SK-N-SH treated with all-trans-retinoic acid at 6 μM for 48 hours (cell line): Measurements from ENCODE around the gene DAB2IP.
A peak's percentile ranks its signal among the peaks of the same experiment; 100 is the strongest.

Source experiments
- ATAC-seq: fragments of 200-7000 bp; cut with Tn5 transposase; 3 replicates; pipeline ENCODE4 v1.9.1; 2020; ENCODE audit warnings: mild to moderate bottlenecking, moderate library complexity
- ARNTL ChIP-seq: fragments of 450-650 bp; formaldehyde crosslinking; IDR thresholded peaks from 2 replicates; pipeline ENCODE4 v1.5.0; 2020; ENCODE audit warnings: low read depth, mild to moderate bottlenecking, moderate library complexity, borderline replicate concordance
- BACH2 ChIP-seq: fragments of 250-450 bp; sonication (Bioruptor Pico); IDR thresholded peaks from 2 replicates; pipeline ENCODE4 v1.9.0; 2021; ENCODE audit warnings: mild to moderate bottlenecking, borderline replicate concordance
- CSDC2 ChIP-seq: fragments of 250-450 bp; sonication (Bioruptor Pico); IDR thresholded peaks from 2 replicates; pipeline ENCODE4 v1.5.0; 2020; ENCODE audit warnings: mild to moderate bottlenecking, moderate library complexity
- ESRRG ChIP-seq: fragments of 250-450 bp; sonication (Bioruptor Pico); IDR thresholded peaks from 2 replicates; pipeline ENCODE4 v1.6.1; 2021; ENCODE audit warnings: mild to moderate bottlenecking
- GLIS3 ChIP-seq: fragments of 250-450 bp; sonication (Bioruptor Pico); IDR thresholded peaks from 2 replicates; pipeline ENCODE4 v1.5.0; 2020; ENCODE audit warnings: mild to moderate bottlenecking, moderate library complexity
- ISL1 ChIP-seq: fragments of 250-450 bp; sonication (Bioruptor Pico); IDR thresholded peaks from 2 replicates; pipeline ENCODE4 v2.1.2; 2022; ENCODE audit warnings: mild to moderate bottlenecking, moderate library complexity
- OSR1 ChIP-seq: fragments of 250-450 bp; sonication (Bioruptor Pico); IDR thresholded peaks from 2 replicates; pipeline ENCODE4 v1.8.0; 2022; ENCODE audit warnings: moderate library complexity, mild to moderate bottlenecking, inconsistent platforms
- RARB ChIP-seq: fragments of 250-450 bp; sonication (Bioruptor Pico); IDR thresholded peaks from 2 replicates; pipeline ENCODE4 v1.8.0; 2021; ENCODE audit warnings: mild to moderate bottlenecking, moderate library complexity
- SNAI2 ChIP-seq: fragments of 250-450 bp; sonication (Bioruptor Pico); IDR thresholded peaks from 2 replicates; pipeline ENCODE4 v1.5.0; 2020; ENCODE audit warnings: mild to moderate bottlenecking, moderate library complexity
- TCF4 ChIP-seq: fragments of 250-450 bp; sonication (Bioruptor Pico); IDR thresholded peaks from 2 replicates; pipeline ENCODE4 v1.8.0; 2021; ENCODE audit warnings: mild to moderate bottlenecking, moderate library complexity, borderline replicate concordance
- TOX ChIP-seq: fragments of 250-450 bp; sonication (Bioruptor Pico); IDR thresholded peaks from 2 replicates; pipeline ENCODE4 v1.8.0; 2021; ENCODE audit warnings: mild to moderate bottlenecking, moderate library complexity, borderline replicate concordance
- ZC3H10 ChIP-seq: fragments of 250-450 bp; sonication (Bioruptor Pico); IDR thresholded peaks from 2 replicates; pipeline ENCODE4 v1.5.1; 2021; ENCODE audit warnings: mild to moderate bottlenecking, moderate library complexity
- ZFP3 ChIP-seq: fragments of 250-450 bp; sonication (Bioruptor Pico); IDR thresholded peaks from 2 replicates; pipeline ENCODE4 v1.5.0; 2020; ENCODE audit warnings: mild to moderate bottlenecking, moderate library complexity
- ZFP30 ChIP-seq: fragments of 450-650 bp; formaldehyde crosslinking; IDR thresholded peaks from 2 replicates; pipeline ENCODE4 v1.5.0; 2022; ENCODE audit warnings: mild to moderate bottlenecking, moderate library complexity
- ZNF565 ChIP-seq: fragments of 450-650 bp; formaldehyde crosslinking; conservative IDR thresholded peaks from 2 replicates; pipeline ENCODE4 v1.5.0; 2020; ENCODE audit warnings: low read depth, mild to moderate bottlenecking, moderate library complexity
- ZNF70 ChIP-seq: fragments of 450-650 bp; formaldehyde crosslinking; IDR thresholded peaks from 2 replicates; pipeline ENCODE4 v1.5.0; 2020; ENCODE audit warnings: mild to moderate bottlenecking, moderate library complexity
- ZNF8 ChIP-seq: fragments of 450-650 bp; formaldehyde crosslinking; IDR thresholded peaks from 2 replicates; pipeline ENCODE4 v1.5.0; 2020; ENCODE audit warnings: mild to moderate bottlenecking, moderate library complexity
- TF ChIP-seq, protein P1 (sequence below): fragments of 250-450 bp; sonication (Bioruptor Pico); IDR thresholded peaks from 2 replicates; pipeline ENCODE4 v1.8.0; 2020; ENCODE audit warnings: mild to moderate bottlenecking, moderate library complexity, borderline replicate concordance
- TF ChIP-seq, protein P2 (sequence below): fragments of 250-450 bp; sonication (Bioruptor Pico); IDR thresholded peaks from 2 replicates; pipeline ENCODE4 v1.5.1; 2021; ENCODE audit warnings: mild to moderate bottlenecking, moderate library complexity
- TF ChIP-seq, protein P3 (sequence below): fragments of 250-450 bp; sonication (Bioruptor Pico); IDR thresholded peaks from 2 replicates; pipeline ENCODE4 v1.8.0; 2021; ENCODE audit warnings: low read depth, mild to moderate bottlenecking, moderate library complexity, borderline replicate concordance
- TF ChIP-seq, protein P4 (sequence below): fragments of 250-450 bp; sonication (Bioruptor Pico); IDR thresholded peaks from 2 replicates; pipeline ENCODE4 v1.5.0; 2020; ENCODE audit warnings: mild to moderate bottlenecking, moderate library complexity

The DAB2IP gene

DNA sequence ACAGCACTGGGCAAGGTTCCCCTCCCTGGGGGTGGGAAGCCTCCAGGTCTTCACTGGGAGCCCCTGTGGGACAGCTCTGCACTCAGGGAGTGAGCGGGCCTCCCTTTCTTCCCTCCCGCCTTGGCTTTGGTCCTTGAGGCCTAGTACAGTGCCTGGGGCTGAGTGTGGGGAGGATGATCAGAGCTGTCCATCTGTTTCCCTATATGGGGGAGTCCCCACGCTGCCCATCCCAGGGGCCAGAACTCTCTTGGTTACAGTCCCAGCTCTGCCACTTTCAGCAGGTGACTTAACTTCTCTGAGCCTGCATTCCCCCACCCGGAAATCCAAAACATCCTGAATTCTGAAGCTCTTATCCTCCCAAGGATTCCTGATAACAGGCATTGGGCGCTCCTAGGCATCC lies 42.6 kb downstream of the DAB2IP start:
- no peak for TF ChIP-seq ARNTL (CRISPR knock-in tag)
- no peak for TF ChIP-seq GLIS3 (CRISPR knock-in tag)
- ATAC-seq: no peak

DNA sequence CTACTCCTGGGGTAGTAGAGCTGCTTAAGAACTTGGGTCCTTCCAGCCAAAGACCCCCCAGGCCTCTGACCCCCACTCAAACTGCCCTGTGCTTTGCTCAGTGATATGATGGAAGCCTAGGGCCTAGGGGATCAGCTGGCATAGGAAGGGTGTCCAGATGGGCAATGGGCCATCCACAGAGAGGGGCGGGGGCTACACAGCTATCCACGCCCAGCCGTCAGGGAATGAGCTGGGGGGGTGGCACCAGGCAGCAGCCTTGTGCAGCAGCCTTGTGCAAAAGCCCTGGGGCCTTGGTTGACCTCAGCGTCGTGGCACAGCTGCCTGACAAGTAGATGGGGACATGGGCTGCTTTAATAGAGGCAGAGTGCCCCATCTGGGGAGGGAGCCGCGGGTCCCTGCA lies 43.2 kb downstream of the DAB2IP start:
- TF ChIP-seq, protein P1, sequence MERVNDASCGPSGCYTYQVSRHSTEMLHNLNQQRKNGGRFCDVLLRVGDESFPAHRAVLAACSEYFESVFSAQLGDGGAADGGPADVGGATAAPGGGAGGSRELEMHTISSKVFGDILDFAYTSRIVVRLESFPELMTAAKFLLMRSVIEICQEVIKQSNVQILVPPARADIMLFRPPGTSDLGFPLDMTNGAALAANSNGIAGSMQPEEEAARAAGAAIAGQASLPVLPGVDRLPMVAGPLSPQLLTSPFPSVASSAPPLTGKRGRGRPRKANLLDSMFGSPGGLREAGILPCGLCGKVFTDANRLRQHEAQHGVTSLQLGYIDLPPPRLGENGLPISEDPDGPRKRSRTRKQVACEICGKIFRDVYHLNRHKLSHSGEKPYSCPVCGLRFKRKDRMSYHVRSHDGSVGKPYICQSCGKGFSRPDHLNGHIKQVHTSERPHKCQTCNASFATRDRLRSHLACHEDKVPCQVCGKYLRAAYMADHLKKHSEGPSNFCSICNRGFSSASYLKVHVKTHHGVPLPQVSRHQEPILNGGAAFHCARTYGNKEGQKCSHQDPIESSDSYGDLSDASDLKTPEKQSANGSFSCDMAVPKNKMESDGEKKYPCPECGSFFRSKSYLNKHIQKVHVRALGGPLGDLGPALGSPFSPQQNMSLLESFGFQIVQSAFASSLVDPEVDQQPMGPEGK: no peak
- TF ChIP-seq CSDC2 (CRISPR knock-in tag): no peak
- ATAC-seq: no peak

DNA sequence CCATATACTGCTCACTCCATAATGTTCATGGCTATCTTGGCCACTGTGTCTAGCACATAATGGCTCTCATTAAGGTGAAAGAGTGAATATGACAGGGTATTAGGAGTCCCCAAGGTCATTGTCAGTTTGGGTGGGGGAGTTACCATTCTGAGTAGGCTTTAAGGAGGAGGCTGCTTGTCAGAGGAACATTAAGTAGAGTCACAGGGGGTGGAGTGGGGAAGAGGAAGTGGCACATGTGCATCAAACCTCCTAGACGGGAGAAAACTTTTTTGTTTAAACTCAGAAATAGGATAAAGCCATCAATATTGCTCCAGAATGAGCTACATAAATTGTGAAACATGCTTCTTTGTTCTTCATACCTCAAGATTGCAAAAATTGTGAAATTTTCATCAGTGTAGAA lies 45.5 kb downstream of the DAB2IP start:
- TF ChIP-seq, protein P1: no peak
- TF ChIP-seq ZFP30 (no peak), BACH2 (CRISPR knock-in tag) (no peak)
- no peak for ATAC-seq

DNA sequence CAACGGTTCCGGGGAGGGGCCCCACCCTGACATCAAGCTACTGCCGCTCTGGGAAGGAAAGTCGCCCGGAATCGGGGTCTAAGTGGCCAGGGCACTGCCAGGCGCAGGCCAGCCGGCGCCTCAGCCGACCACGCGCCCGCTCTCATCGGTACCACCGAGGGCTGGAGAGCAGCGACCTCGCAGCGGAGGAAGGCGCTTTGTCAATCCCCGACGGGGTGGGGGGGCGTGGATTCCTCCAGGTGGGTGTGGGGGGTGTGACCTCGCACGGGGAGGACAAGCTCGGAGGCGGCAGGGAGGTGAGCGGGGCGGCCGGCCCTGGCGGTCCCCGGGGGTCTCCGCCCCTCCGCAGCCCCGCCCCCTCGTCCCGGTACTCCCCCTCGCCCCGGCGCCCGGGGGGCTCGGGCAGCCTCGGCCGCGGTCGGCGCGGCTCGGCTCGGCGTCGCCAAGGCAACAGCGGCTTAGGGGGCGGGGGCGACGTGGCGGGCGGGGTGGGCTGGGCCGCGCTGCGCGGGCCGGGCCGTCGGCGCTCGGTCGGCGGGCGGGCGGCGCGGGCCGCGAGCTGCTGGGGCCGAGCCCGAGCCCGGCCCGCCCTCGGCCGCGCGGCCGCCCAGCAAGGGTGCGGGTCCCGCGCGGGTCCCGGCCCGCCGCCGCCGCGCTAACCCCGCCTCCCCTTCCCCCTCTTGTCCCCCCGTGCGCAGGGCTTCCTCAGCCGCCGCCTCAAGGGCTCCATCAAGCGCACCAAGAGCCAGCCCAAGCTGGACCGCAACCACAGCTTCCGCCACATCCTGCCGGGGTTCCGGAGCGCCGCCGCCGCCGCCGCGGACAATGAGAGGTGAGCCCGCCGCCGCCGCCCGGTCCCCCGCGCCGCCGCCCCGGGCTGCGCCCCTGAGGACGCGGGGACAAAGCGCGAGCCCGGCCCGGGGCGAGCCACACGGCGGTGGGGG lies 47.5 kb downstream of the DAB2IP start:
- peak; percentile 15 for ATAC-seq
- TF ChIP-seq OSR1 (no peak), BACH2 (CRISPR knock-in tag) (no peak), ZFP30 (no peak), TCF4 (CRISPR knock-in tag) (no peak), ZC3H10 (CRISPR knock-in tag) (no peak), ZNF70 (CRISPR knock-in tag) (no peak), ZFP3 (CRISPR knock-in tag) (no peak), ARNTL (CRISPR knock-in tag) (no peak), ESRRG (no peak), ZNF565 (CRISPR knock-in tag) (no peak), ZNF8 (no peak), TOX (CRISPR knock-in tag) (no peak), ISL1 (CRISPR knock-in tag) (no peak), SNAI2 (no peak), RARB (CRISPR knock-in tag) (no peak)
- TF ChIP-seq, protein P2, sequence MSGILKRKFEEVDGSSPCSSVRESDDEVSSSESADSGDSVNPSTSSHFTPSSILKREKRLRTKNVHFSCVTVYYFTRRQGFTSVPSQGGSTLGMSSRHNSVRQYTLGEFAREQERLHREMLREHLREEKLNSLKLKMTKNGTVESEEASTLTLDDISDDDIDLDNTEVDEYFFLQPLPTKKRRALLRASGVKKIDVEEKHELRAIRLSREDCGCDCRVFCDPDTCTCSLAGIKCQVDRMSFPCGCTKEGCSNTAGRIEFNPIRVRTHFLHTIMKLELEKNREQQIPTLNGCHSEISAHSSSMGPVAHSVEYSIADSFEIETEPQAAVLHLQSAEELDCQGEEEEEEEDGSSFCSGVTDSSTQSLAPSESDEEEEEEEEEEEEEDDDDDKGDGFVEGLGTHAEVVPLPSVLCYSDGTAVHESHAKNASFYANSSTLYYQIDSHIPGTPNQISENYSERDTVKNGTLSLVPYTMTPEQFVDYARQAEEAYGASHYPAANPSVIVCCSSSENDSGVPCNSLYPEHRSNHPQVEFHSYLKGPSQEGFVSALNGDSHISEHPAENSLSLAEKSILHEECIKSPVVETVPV (CRISPR knock-in tag): no peak
- TF ChIP-seq, protein P1: no peak
- TF ChIP-seq, protein P3, sequence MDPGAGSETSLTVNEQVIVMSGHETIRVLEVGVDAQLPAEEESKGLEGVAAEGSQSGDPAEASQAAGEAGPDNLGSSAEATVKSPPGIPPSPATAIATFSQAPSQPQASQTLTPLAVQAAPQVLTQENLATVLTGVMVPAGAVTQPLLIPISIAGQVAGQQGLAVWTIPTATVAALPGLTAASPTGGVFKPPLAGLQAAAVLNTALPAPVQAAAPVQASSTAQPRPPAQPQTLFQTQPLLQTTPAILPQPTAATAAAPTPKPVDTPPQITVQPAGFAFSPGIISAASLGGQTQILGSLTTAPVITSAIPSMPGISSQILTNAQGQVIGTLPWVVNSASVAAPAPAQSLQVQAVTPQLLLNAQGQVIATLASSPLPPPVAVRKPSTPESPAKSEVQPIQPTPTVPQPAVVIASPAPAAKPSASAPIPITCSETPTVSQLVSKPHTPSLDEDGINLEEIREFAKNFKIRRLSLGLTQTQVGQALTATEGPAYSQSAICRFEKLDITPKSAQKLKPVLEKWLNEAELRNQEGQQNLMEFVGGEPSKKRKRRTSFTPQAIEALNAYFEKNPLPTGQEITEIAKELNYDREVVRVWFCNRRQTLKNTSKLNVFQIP: no peak
- TF ChIP-seq, protein P4, sequence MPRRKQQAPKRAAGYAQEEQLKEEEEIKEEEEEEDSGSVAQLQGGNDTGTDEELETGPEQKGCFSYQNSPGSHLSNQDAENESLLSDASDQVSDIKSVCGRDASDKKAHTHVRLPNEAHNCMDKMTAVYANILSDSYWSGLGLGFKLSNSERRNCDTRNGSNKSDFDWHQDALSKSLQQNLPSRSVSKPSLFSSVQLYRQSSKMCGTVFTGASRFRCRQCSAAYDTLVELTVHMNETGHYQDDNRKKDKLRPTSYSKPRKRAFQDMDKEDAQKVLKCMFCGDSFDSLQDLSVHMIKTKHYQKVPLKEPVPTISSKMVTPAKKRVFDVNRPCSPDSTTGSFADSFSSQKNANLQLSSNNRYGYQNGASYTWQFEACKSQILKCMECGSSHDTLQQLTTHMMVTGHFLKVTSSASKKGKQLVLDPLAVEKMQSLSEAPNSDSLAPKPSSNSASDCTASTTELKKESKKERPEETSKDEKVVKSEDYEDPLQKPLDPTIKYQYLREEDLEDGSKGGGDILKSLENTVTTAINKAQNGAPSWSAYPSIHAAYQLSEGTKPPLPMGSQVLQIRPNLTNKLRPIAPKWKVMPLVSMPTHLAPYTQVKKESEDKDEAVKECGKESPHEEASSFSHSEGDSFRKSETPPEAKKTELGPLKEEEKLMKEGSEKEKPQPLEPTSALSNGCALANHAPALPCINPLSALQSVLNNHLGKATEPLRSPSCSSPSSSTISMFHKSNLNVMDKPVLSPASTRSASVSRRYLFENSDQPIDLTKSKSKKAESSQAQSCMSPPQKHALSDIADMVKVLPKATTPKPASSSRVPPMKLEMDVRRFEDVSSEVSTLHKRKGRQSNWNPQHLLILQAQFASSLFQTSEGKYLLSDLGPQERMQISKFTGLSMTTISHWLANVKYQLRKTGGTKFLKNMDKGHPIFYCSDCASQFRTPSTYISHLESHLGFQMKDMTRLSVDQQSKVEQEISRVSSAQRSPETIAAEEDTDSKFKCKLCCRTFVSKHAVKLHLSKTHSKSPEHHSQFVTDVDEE (CRISPR knock-in tag): no peak
- TF ChIP-seq, all 23 proteins: peak for 0
